HEK293T (cell line): ENCODE measurements around the gene RNF220.

Experiments used
- CTCF ChIA-PET: fragments of 350-600 bp; formaldehyde crosslinking; extraction: SDS; loops from one replicate; lab custom pipeline; 2021; ENCODE audit warnings: antibody characterized with exemption, inconsistent platforms; lab: Yijun Ruan, JAX
- POLR2A ChIA-PET: fragments of 350-600 bp; formaldehyde crosslinking; extraction: SDS; loops from one replicate; lab custom pipeline; 2020; ENCODE audit warnings: antibody characterized with exemption, inconsistent platforms; lab: Yijun Ruan, JAX
- DNase-seq: peaks from one replicate; pipeline ENCODE4 v3.0.0; 2012; ENCODE audit warnings: mixed read lengths; ENCODE audit errors: extremely low spot score
- ARNT ChIP-seq: fragments of 450-650 bp; IDR thresholded peaks from 2 replicates; pipeline ENCODE4 v1.6.1; 2017; ENCODE audit warnings: mild to moderate bottlenecking
- BHLHE40 ChIP-seq: fragments of 450-650 bp; IDR thresholded peaks from 2 replicates; pipeline ENCODE4 v1.6.1; 2016; ENCODE audit warnings: mild to moderate bottlenecking, moderate library complexity, borderline replicate concordance
- CTBP1 ChIP-seq: fragments of 450-650 bp; IDR thresholded peaks from 2 replicates; pipeline ENCODE4 v1.6.1; 2016; ENCODE audit warnings: borderline replicate concordance
- ELF4 ChIP-seq: fragments of 450-650 bp; IDR thresholded peaks from 2 replicates; pipeline ENCODE4 v1.6.1; 2017; ENCODE audit warnings: antibody characterized with exemption
- FOXA1 ChIP-seq: fragments of 450-650 bp; IDR thresholded peaks from 2 replicates; pipeline ENCODE4 v1.6.1; 2016; ENCODE audit warnings: mild to moderate bottlenecking
- FOXK2 ChIP-seq: fragments of 450-650 bp; IDR thresholded peaks from 2 replicates; pipeline ENCODE4 v1.6.1; 2016; ENCODE audit warnings: mild to moderate bottlenecking
- FOXM1 ChIP-seq: fragments of 450-650 bp; IDR thresholded peaks from 2 replicates; pipeline ENCODE4 v1.6.1; 2017; ENCODE audit warnings: mild to moderate bottlenecking, borderline replicate concordance
- HDGF ChIP-seq: fragments of 450-650 bp; IDR thresholded peaks from 2 replicates; pipeline ENCODE4 v1.6.1; 2017; ENCODE audit warnings: antibody characterized with exemption, borderline replicate concordance
- L3MBTL2 ChIP-seq: fragments of 450-650 bp; conservative IDR thresholded peaks from 2 replicates; pipeline ENCODE4 v1.6.1; 2016; ENCODE audit warnings: mild to moderate bottlenecking
- LEF1 ChIP-seq: fragments of 450-650 bp; IDR thresholded peaks from 2 replicates; pipeline ENCODE4 v1.6.1; 2017; ENCODE audit warnings: mild to moderate bottlenecking, borderline replicate concordance
- NFRKB ChIP-seq: fragments of 450-650 bp; IDR thresholded peaks from 2 replicates; pipeline ENCODE4 v1.6.1; 2016; ENCODE audit warnings: mild to moderate bottlenecking, moderate library complexity
- PKNOX1 ChIP-seq: fragments of 450-650 bp; IDR thresholded peaks from 2 replicates; pipeline ENCODE4 v1.6.1; 2016
- SP1 ChIP-seq: fragments of 450-650 bp; IDR thresholded peaks from 2 replicates; pipeline ENCODE4 v1.6.1; 2017
- SUZ12 ChIP-seq: fragments of 450-650 bp; IDR thresholded peaks from 2 replicates; pipeline ENCODE4 v1.6.1; 2016; ENCODE audit warnings: mild to moderate bottlenecking
- TARDBP ChIP-seq: fragments of 450-650 bp; IDR thresholded peaks from 2 replicates; pipeline ENCODE4 v1.6.1; 2016
- ZNF384 ChIP-seq: fragments of 450-650 bp; IDR thresholded peaks from 2 replicates; pipeline ENCODE4 v1.6.1; 2016

Gene RNF220

GRCh38 chr1:44515416-44515815 lies 110.4 kb downstream of the RNF220 start:
- TF ChIP-seq ZNF384 (no peak), ELF4 (no peak), TARDBP (no peak), SUZ12 (no peak), CTBP1 (no peak), FOXA1 (no peak), FOXM1 (no peak), PKNOX1 (no peak), L3MBTL2 (no peak)
- CTCF ChIA-PET = no interaction called here
- POLR2A ChIA-PET = interaction anchor here (1.2 kb wide), 1 partner anchor 111 kb away, joined by 3 read pairs; no protein-coding TSS in a partner anchor
- no peak for DNase-seq

GRCh38 chr1:44519035-44519676 lies 114.1 kb downstream of the RNF220 start:
- no peak for DNase-seq
- CTCF ChIA-PET = no interaction called here
- TF ChIP-seq TARDBP (no peak), SUZ12 (no peak), ARNT (no peak), CTBP1 (no peak), SP1 (no peak), FOXK2 (no peak), ZNF384 (no peak), FOXM1 (no peak), PKNOX1 (no peak), L3MBTL2 (no peak), ELF4 (no peak), FOXA1 (no peak)
- POLR2A ChIA-PET = no interaction called here

DNA sequence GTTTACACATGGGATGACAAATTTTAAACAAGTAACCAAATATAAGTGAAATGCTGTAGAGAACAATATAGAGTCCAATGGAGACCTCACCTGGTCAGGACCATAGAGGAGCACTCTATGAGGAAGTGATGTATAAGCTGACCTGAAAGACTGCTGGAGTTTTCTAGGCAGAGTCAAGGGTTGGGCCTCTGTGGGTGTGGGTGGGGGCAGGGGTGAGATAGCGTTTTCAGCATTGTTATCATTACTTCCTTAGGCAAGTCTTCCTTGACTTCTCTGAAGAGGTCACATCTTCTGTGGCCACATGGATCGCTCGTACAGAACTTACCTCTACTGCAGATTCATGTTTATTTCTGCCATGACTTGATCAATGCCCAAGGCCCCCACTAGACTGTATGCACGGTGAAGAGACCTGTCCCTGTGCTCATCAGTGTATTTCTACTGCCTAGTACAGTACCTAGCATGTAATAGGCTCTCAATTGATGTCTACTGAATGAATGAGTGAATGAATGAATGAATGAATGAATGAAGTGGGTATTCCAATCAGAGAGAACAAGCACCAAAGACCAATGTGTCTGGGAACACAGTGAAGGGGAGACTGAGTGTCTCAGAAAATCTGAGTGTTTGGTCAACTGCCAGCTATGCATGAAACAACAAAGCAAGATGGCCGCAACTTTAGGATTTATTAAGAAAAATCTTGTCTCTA lies 116.5 kb downstream of the RNF220 start:
- CTCF ChIA-PET = interaction anchor here (0.6 kb wide), 1 partner anchor 11 kb away, joined by 3 read pairs; no protein-coding TSS in a partner anchor
- POLR2A ChIA-PET = no interaction called here
- TF ChIP-seq HDGF = no peak
- TF ChIP-seq BHLHE40 = no peak
- no peak for TF ChIP-seq NFRKB
- TF ChIP-seq L3MBTL2 = no peak
- no peak for TF ChIP-seq SUZ12
- no peak for TF ChIP-seq LEF1
- TF ChIP-seq SP1 = no peak
- no peak for TF ChIP-seq ZNF384
- no peak for TF ChIP-seq ELF4
- TF ChIP-seq FOXM1 = no peak
- no peak for TF ChIP-seq FOXK2
- TF ChIP-seq CTBP1 = no peak
- no peak for TF ChIP-seq FOXA1
- no peak for TF ChIP-seq PKNOX1
- no peak for TF ChIP-seq TARDBP
- TF ChIP-seq ARNT = no peak
- DNase-seq = no peak

GRCh38 chr1:44523593-44524591 lies 118.8 kb downstream of the RNF220 start:
- TF ChIP-seq LEF1 = no peak
- no peak for TF ChIP-seq FOXM1
- no peak for TF ChIP-seq SUZ12
- no peak for TF ChIP-seq ZNF384
- no peak for TF ChIP-seq L3MBTL2
- no peak for TF ChIP-seq NFRKB
- TF ChIP-seq FOXK2 = no peak
- TF ChIP-seq FOXA1 = no peak
- no peak for TF ChIP-seq PKNOX1
- TF ChIP-seq HDGF = no peak
- no peak for TF ChIP-seq ARNT
- no peak for TF ChIP-seq TARDBP
- TF ChIP-seq BHLHE40 = no peak
- TF ChIP-seq ELF4 = no peak
- no peak for TF ChIP-seq SP1
- no peak for TF ChIP-seq CTBP1
- DNase-seq = no peak
- CTCF ChIA-PET = interaction anchor here (0.6 to 1.4 kb wide), 4 partner anchors 9 to 71 kb away, joined by 3 to 11 read pairs (median 3); no protein-coding TSS in a partner anchor
- POLR2A ChIA-PET = no interaction called here
